ENCODE results near the gene KCND1. TPM values are rescaled to one million over a fixed set of nuclear protein-coding genes. Genes with fewer than 3 reads are reported as not detected.

Gene KCND1
- total and polyA plus RNA-seq, 4 donors = 0.17 to 1.1 (median 0.28) TPM

DNA sequence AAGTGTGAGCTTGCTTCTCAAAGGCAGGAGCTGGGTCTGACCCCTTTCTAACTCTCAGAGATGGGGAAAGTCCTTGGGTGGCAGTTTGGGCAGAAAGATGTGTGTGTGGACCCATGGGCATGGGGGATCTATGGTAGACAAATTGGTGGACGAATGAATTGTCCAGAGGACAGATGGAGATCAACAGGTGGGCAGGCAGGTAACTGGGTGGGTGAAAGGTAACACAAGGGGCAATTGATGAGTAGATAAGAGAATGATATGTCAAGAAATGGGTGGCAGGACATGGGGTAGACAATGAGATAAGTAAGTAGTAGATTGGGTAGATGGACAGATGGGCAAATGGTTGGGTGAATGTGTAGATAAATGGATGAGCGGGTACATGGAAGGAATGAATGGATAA lies 2.9 kb upstream of the KCND1 start:
- Histone ChIP-seq H3K9ac (ENCODE audit: low read depth in 1 of 2, low read length in 2 of 2) (no peak overlapping the region), H3K4me1 (ENCODE audit: control insufficient read depth in 4 of 4, insufficient read depth in 4 of 4, low read length in 3 of 4) (peaks cover 3 to 8% (median 4%) of the 10 kb centered on the region in 4 donors), H3K36me3 (ENCODE audit: control insufficient read depth in 4 of 4, insufficient read depth in 3 of 4, low read depth in 1 of 4, low read length in 3 of 4) (peaks cover 2 to 27% (median 13%) of the 10 kb centered on the region in 4 donors), H3K4me3 (ENCODE audit: low read depth in 1 of 3, low read length in 3 of 3) (no peak overlapping the region), H3K27ac (ENCODE audit: low read depth in 1 of 2, low read length in 2 of 2) (no peak overlapping the region), H3K27me3 (ENCODE audit: control insufficient read depth in 4 of 4, insufficient read depth in 4 of 4, low read length in 3 of 4) (no peaks in the 10 kb centered on the region), H3K9me3 (ENCODE audit: control insufficient read depth in 4 of 4, low read length in 3 of 4) (no peaks in the 10 kb centered on the region)
- no peak for TF ChIP-seq RXRA (IDR thresholded peaks at IDR 0.05)
- TF ChIP-seq EGR1 (IDR thresholded peaks at IDR 0.05; ENCODE audit: low read depth in 2 of 2) = no peak
- no peak for TF ChIP-seq SP1 (IDR thresholded peaks at IDR 0.05)
- no peak for TF ChIP-seq RAD21 (IDR thresholded peaks at IDR 0.05)
- TF ChIP-seq GABPA (IDR thresholded peaks at IDR 0.05 in 1 of 2, conservative IDR thresholded peaks at IDR 0.05 in 1 of 2) = no peak
- TF ChIP-seq, protein P1, sequence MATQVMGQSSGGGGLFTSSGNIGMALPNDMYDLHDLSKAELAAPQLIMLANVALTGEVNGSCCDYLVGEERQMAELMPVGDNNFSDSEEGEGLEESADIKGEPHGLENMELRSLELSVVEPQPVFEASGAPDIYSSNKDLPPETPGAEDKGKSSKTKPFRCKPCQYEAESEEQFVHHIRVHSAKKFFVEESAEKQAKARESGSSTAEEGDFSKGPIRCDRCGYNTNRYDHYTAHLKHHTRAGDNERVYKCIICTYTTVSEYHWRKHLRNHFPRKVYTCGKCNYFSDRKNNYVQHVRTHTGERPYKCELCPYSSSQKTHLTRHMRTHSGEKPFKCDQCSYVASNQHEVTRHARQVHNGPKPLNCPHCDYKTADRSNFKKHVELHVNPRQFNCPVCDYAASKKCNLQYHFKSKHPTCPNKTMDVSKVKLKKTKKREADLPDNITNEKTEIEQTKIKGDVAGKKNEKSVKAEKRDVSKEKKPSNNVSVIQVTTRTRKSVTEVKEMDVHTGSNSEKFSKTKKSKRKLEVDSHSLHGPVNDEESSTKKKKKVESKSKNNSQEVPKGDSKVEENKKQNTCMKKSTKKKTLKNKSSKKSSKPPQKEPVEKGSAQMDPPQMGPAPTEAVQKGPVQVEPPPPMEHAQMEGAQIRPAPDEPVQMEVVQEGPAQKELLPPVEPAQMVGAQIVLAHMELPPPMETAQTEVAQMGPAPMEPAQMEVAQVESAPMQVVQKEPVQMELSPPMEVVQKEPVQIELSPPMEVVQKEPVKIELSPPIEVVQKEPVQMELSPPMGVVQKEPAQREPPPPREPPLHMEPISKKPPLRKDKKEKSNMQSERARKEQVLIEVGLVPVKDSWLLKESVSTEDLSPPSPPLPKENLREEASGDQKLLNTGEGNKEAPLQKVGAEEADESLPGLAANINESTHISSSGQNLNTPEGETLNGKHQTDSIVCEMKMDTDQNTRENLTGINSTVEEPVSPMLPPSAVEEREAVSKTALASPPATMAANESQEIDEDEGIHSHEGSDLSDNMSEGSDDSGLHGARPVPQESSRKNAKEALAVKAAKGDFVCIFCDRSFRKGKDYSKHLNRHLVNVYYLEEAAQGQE (IDR thresholded peaks at IDR 0.05) = no peak
- TF ChIP-seq YY1 (IDR thresholded peaks at IDR 0.05) = no peak
- TF ChIP-seq, protein P2, sequence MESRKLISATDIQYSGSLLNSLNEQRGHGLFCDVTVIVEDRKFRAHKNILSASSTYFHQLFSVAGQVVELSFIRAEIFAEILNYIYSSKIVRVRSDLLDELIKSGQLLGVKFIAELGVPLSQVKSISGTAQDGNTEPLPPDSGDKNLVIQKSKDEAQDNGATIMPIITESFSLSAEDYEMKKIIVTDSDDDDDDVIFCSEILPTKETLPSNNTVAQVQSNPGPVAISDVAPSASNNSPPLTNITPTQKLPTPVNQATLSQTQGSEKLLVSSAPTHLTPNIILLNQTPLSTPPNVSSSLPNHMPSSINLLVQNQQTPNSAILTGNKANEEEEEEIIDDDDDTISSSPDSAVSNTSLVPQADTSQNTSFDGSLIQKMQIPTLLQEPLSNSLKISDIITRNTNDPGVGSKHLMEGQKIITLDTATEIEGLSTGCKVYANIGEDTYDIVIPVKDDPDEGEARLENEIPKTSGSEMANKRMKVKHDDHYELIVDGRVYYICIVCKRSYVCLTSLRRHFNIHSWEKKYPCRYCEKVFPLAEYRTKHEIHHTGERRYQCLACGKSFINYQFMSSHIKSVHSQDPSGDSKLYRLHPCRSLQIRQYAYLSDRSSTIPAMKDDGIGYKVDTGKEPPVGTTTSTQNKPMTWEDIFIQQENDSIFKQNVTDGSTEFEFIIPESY (IDR thresholded peaks at IDR 0.05) = no peak
- no peak for TF ChIP-seq TAF1 (conservative IDR thresholded peaks at IDR 0.05)
- no peak for TF ChIP-seq JUND (IDR thresholded peaks at IDR 0.05)
- TF ChIP-seq, protein P3, sequence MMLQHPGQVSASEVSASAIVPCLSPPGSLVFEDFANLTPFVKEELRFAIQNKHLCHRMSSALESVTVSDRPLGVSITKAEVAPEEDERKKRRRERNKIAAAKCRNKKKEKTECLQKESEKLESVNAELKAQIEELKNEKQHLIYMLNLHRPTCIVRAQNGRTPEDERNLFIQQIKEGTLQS (IDR thresholded peaks at IDR 0.05) = no peak
- WGBS = 92% methylated on average over 2 of the region's 2 CpGs
- no peak for DNase-seq (ENCODE audit: low spot score)

DNA sequence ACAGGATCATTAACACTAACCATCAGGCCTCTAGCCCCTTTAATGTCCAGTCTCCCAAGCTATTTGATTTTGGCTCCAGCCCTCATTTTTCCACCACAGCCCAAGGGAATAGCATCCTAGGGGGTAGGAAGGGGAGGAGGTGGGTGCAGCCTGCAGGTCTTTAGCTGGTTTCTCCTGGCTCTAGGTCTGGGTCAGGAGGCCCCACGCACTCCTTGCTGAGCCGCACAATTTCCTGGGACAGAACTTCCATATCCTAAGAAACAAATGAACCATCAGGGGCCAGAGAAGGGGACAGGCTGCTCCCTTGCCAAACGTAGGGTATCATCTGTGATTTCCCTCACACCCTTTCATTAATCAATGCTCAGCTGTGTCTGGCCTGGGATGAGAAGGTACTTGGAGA lies 2.4 kb upstream of the KCND1 start:
- H3K36me3 ChIP-seq (ENCODE audit: control insufficient read depth in 4 of 4, insufficient read depth in 3 of 4, low read depth in 1 of 4, low read length in 3 of 4) = peaks cover 2 to 27% (median 13%) of the 10 kb centered on the region in 4 donors
- 89% methylated on average over 3 of the region's 3 CpGs for WGBS
- TF ChIP-seq GABPA (IDR thresholded peaks at IDR 0.05 in 1 of 2, conservative IDR thresholded peaks at IDR 0.05 in 1 of 2) = no peak
- TF ChIP-seq FOXA2 (IDR thresholded peaks at IDR 0.05) = no peak
- no peak for TF ChIP-seq HNF4G (IDR thresholded peaks at IDR 0.05)
- TF ChIP-seq HNF4A (conservative IDR thresholded peaks at IDR 0.05) = no peak
- no peak for TF ChIP-seq TAF1 (conservative IDR thresholded peaks at IDR 0.05)
- TF ChIP-seq, protein P3 (IDR thresholded peaks at IDR 0.05) = no peak
- no peak for TF ChIP-seq EGR1 (IDR thresholded peaks at IDR 0.05; ENCODE audit: low read depth in 2 of 2)
- TF ChIP-seq JUND (IDR thresholded peaks at IDR 0.05) = no peak
- TF ChIP-seq YY1 (IDR thresholded peaks at IDR 0.05) = no peak
- no peak for TF ChIP-seq NR2F2 (IDR thresholded peaks at IDR 0.05)
- TF ChIP-seq, protein P4, sequence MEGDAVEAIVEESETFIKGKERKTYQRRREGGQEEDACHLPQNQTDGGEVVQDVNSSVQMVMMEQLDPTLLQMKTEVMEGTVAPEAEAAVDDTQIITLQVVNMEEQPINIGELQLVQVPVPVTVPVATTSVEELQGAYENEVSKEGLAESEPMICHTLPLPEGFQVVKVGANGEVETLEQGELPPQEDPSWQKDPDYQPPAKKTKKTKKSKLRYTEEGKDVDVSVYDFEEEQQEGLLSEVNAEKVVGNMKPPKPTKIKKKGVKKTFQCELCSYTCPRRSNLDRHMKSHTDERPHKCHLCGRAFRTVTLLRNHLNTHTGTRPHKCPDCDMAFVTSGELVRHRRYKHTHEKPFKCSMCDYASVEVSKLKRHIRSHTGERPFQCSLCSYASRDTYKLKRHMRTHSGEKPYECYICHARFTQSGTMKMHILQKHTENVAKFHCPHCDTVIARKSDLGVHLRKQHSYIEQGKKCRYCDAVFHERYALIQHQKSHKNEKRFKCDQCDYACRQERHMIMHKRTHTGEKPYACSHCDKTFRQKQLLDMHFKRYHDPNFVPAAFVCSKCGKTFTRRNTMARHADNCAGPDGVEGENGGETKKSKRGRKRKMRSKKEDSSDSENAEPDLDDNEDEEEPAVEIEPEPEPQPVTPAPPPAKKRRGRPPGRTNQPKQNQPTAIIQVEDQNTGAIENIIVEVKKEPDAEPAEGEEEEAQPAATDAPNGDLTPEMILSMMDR (IDR thresholded peaks at IDR 0.05; ENCODE audit: low read depth, low read length, missing input control) = no peak
- TF ChIP-seq RXRA (IDR thresholded peaks at IDR 0.05) = no peak
- no peak for TF ChIP-seq RAD21 (IDR thresholded peaks at IDR 0.05)
- no peak for TF ChIP-seq SP1 (IDR thresholded peaks at IDR 0.05)
- no peak for TF ChIP-seq FOXA1 (IDR thresholded peaks at IDR 0.05)
- TF ChIP-seq, protein P5, sequence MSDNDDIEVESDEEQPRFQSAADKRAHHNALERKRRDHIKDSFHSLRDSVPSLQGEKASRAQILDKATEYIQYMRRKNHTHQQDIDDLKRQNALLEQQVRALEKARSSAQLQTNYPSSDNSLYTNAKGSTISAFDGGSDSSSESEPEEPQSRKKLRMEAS (IDR thresholded peaks at IDR 0.05) = no peak
- TF ChIP-seq, protein P1 (IDR thresholded peaks at IDR 0.05) = no peak

More for the DNA sequence above, 2.4 kb upstream of the KCND1 start:
- H3K9ac ChIP-seq (ENCODE audit: low read depth in 1 of 2, low read length in 2 of 2) = no peak overlapping the region
- no peak overlapping the region for H3K27ac ChIP-seq (ENCODE audit: low read depth in 1 of 2, low read length in 2 of 2)
- no peaks in the 10 kb centered on the region for H3K27me3 ChIP-seq (ENCODE audit: control insufficient read depth in 4 of 4, insufficient read depth in 4 of 4, low read length in 3 of 4)
- H3K4me3 ChIP-seq (ENCODE audit: low read depth in 1 of 3, low read length in 3 of 3) = no peak overlapping the region
- no peak for DNase-seq (ENCODE audit: low spot score)
- H3K4me1 ChIP-seq (ENCODE audit: control insufficient read depth in 4 of 4, insufficient read depth in 4 of 4, low read length in 3 of 4) = peaks cover 3 to 8% (median 4%) of the 10 kb centered on the region in 4 donors
- no peaks in the 10 kb centered on the region for H3K9me3 ChIP-seq (ENCODE audit: control insufficient read depth in 4 of 4, low read length in 3 of 4)
